ENCODE measurements around the gene ZNF583.
A peak's percentile ranks its signal among the peaks of the same experiment; 100 is the strongest.

The ZNF583 gene

GRCh38 chr19:56403764-56404704, at the start of gene ZNF583:
Gene ZNF583 (plus strand): TSS chr19:56404332. CDS start chr19:56407115, 2,783 bp downstream.
- Histone ChIP-seq H3K9ac (ENCODE audit: low read depth, low read length) (peak within 1 kb of the TSS; percentile 86), H3K27me3 (ENCODE audit: control insufficient read depth, insufficient read depth, low read length) (no peaks in the 10 kb centered on the region), H3K27ac (ENCODE audit: low read depth, low read length) (peak within 1 kb of the TSS; percentile 85), H3K36me3 (ENCODE audit: control insufficient read depth, insufficient read depth, low read length) (peaks cover 17% of the 10 kb centered on the region), H3K4me3 (ENCODE audit: low read depth, low read length) (peak within 1 kb of the TSS; percentile 92), H3K9me3 (ENCODE audit: control insufficient read depth, insufficient read depth, low read length) (peaks cover 47% of the 10 kb centered on the region), H3K4me1 (ENCODE audit: control insufficient read depth, insufficient read depth, low read length) (no peaks in the 10 kb centered on the region; the same call in 1 of the 2 replicates)

- Histone ChIP-seq H3K27ac (ENCODE audit: low read depth, low read length) (no peak overlapping the region), H3K9me3 (ENCODE audit: control insufficient read depth, insufficient read depth, low read length) (peaks cover 3% of the 10 kb centered on the region; the same call in 1 of the 2 replicates), H3K4me1 (ENCODE audit: control insufficient read depth, insufficient read depth, low read length) (peaks cover 4% of the 10 kb centered on the region; the same call in 1 of the 2 replicates)
These were observed 48.6 kb upstream of the ZNF583 start for GRCh38 chr19:56355517-56355916.

GRCh38 chr19:56356944-56357343, 47.2 kb upstream of the ZNF583 start:
- no peak overlapping the region for H3K9ac ChIP-seq (ENCODE audit: low read depth, low read length)
- H3K4me1 ChIP-seq (ENCODE audit: control insufficient read depth, insufficient read depth, low read length), result no peaks in the 10 kb centered on the region
- H3K9me3 ChIP-seq (ENCODE audit: control insufficient read depth, insufficient read depth, low read length), result peaks cover 6% of the 10 kb centered on the region; the same call in 1 of the 2 replicates
- H3K36me3 ChIP-seq (ENCODE audit: control insufficient read depth, insufficient read depth, low read length), result no peaks in the 10 kb centered on the region
- no peak overlapping the region for H3K27ac ChIP-seq (ENCODE audit: low read depth, low read length)
- H3K27me3 ChIP-seq (ENCODE audit: control insufficient read depth, insufficient read depth, low read length), result no peaks in the 10 kb centered on the region
- no peak overlapping the region for H3K4me3 ChIP-seq (ENCODE audit: low read depth, low read length)

More at GRCh38 chr19:56355517-56355916, 48.6 kb upstream of the ZNF583 start:
- H3K27me3 ChIP-seq (ENCODE audit: control insufficient read depth, insufficient read depth, low read length), result no peaks in the 10 kb centered on the region
- H3K4me3 ChIP-seq (ENCODE audit: low read depth, low read length), result no peak overlapping the region
- H3K9ac ChIP-seq (ENCODE audit: low read depth, low read length), result no peak overlapping the region
- H3K36me3 ChIP-seq (ENCODE audit: control insufficient read depth, insufficient read depth, low read length), result no peaks in the 10 kb centered on the region

GRCh38 chr19:56360841-56361240, 43.3 kb upstream of the ZNF583 start:
- Histone ChIP-seq H3K4me1 (ENCODE audit: control insufficient read depth, insufficient read depth, low read length) (no peaks in the 10 kb centered on the region), H3K9me3 (ENCODE audit: control insufficient read depth, insufficient read depth, low read length) (peaks cover 20% of the 10 kb centered on the region; the same call in 1 of the 2 replicates), H3K27me3 (ENCODE audit: control insufficient read depth, insufficient read depth, low read length) (no peaks in the 10 kb centered on the region), H3K27ac (ENCODE audit: low read depth, low read length) (no peak overlapping the region), H3K36me3 (ENCODE audit: control insufficient read depth, insufficient read depth, low read length) (no peaks in the 10 kb centered on the region), H3K4me3 (ENCODE audit: low read depth, low read length) (no peak overlapping the region), H3K9ac (ENCODE audit: low read depth, low read length) (no peak overlapping the region)

- Histone ChIP-seq H3K9ac (ENCODE audit: low read depth, low read length) (peak overlapping the region; percentile 81), H3K4me3 (ENCODE audit: low read depth, low read length) (peak overlapping the region; percentile 88), H3K4me1 (ENCODE audit: control insufficient read depth, insufficient read depth, low read length) (peaks cover 5% of the 10 kb centered on the region; the same call in 1 of the 2 replicates), H3K36me3 (ENCODE audit: control insufficient read depth, insufficient read depth, low read length) (peaks cover 41% of the 10 kb centered on the region), H3K9me3 (ENCODE audit: control insufficient read depth, insufficient read depth, low read length) (peaks cover 11% of the 10 kb centered on the region; the same call in 1 of the 2 replicates), H3K27me3 (ENCODE audit: control insufficient read depth, insufficient read depth, low read length) (no peaks in the 10 kb centered on the region), H3K27ac (ENCODE audit: low read depth, low read length) (peak overlapping the region; percentile 89)
These were observed 36.1 kb upstream of the ZNF583 start for GRCh38 chr19:56367829-56368711.

- peaks cover 5% of the 10 kb centered on the region; the same call in 1 of the 2 replicates for H3K4me1 ChIP-seq (ENCODE audit: control insufficient read depth, insufficient read depth, low read length)
- H3K36me3 ChIP-seq (ENCODE audit: control insufficient read depth, insufficient read depth, low read length), result peaks cover 61% of the 10 kb centered on the region
- peaks cover 11% of the 10 kb centered on the region; the same call in 1 of the 2 replicates for H3K9me3 ChIP-seq (ENCODE audit: control insufficient read depth, insufficient read depth, low read length)
- no peak overlapping the region for H3K9ac ChIP-seq (ENCODE audit: low read depth, low read length)
- no peak overlapping the region for H3K27ac ChIP-seq (ENCODE audit: low read depth, low read length)
- no peak overlapping the region for H3K4me3 ChIP-seq (ENCODE audit: low read depth, low read length)
- H3K27me3 ChIP-seq (ENCODE audit: control insufficient read depth, insufficient read depth, low read length), result no peaks in the 10 kb centered on the region
These were observed 34.1 kb upstream of the ZNF583 start for GRCh38 chr19:56369886-56370676.

GRCh38 chr19:56372281-56372680, 31.9 kb upstream of the ZNF583 start:
- H3K4me3 ChIP-seq (ENCODE audit: low read depth, low read length), result no peak overlapping the region
- H3K27ac ChIP-seq (ENCODE audit: low read depth, low read length), result no peak overlapping the region
- no peaks in the 10 kb centered on the region for H3K27me3 ChIP-seq (ENCODE audit: control insufficient read depth, insufficient read depth, low read length)
- no peak overlapping the region for H3K9ac ChIP-seq (ENCODE audit: low read depth, low read length)
- H3K4me1 ChIP-seq (ENCODE audit: control insufficient read depth, insufficient read depth, low read length), result peaks cover 5% of the 10 kb centered on the region; the same call in 1 of the 2 replicates
- H3K36me3 ChIP-seq (ENCODE audit: control insufficient read depth, insufficient read depth, low read length), result peaks cover 83% of the 10 kb centered on the region
- peaks cover 32% of the 10 kb centered on the region for H3K9me3 ChIP-seq (ENCODE audit: control insufficient read depth, insufficient read depth, low read length)

GRCh38 chr19:56377105-56377924, 26.8 kb upstream of the ZNF583 start:
- H3K9me3 ChIP-seq (ENCODE audit: control insufficient read depth, insufficient read depth, low read length), result peaks cover 52% of the 10 kb centered on the region
- H3K4me1 ChIP-seq (ENCODE audit: control insufficient read depth, insufficient read depth, low read length), result no peaks in the 10 kb centered on the region
- no peaks in the 10 kb centered on the region for H3K27me3 ChIP-seq (ENCODE audit: control insufficient read depth, insufficient read depth, low read length)
- no peak overlapping the region for H3K27ac ChIP-seq (ENCODE audit: low read depth, low read length)
- no peak overlapping the region for H3K4me3 ChIP-seq (ENCODE audit: low read depth, low read length)
- peaks cover 67% of the 10 kb centered on the region for H3K36me3 ChIP-seq (ENCODE audit: control insufficient read depth, insufficient read depth, low read length)
- H3K9ac ChIP-seq (ENCODE audit: low read depth, low read length), result no peak overlapping the region

GRCh38 chr19:56383826-56384605, 20.1 kb upstream of the ZNF583 start:
- Histone ChIP-seq H3K9me3 (ENCODE audit: control insufficient read depth, insufficient read depth, low read length) (peaks cover 41% of the 10 kb centered on the region), H3K36me3 (ENCODE audit: control insufficient read depth, insufficient read depth, low read length) (0 out of 2 replicates have a peak, but pooled peaks cover under 1% of the 10 kb centered on the region), H3K27ac (ENCODE audit: low read depth, low read length) (no peak overlapping the region), H3K27me3 (ENCODE audit: control insufficient read depth, insufficient read depth, low read length) (no peaks in the 10 kb centered on the region), H3K4me1 (ENCODE audit: control insufficient read depth, insufficient read depth, low read length) (no peaks in the 10 kb centered on the region), H3K9ac (ENCODE audit: low read depth, low read length) (no peak overlapping the region), H3K4me3 (ENCODE audit: low read depth, low read length) (no peak overlapping the region)

Measured in HUES48 (cell line).